Activated effector memory CD4-positive, alpha-beta T cell treated with anti-CD3 and anti-CD28 coated beads, Interleukin-2, amount 50 U/mL, for 16 hours (primary cell): ENCODE data around the gene TTC22.

Source experiments
- DNase-seq: peaks from one replicate; pipeline ENCODE4 v3.0.0-alpha.2; 2020

The TTC22 gene

GRCh38 chr1:54800899-54801759, at the start of gene TTC22:
TTC22 (minus strand) TSS chr1:54801323; CDS start chr1:54801163, 160 bp downstream.
- DNase-seq, result peak; percentile 90

GRCh38 chr1:54850737-54851136, 49.6 kb upstream of the TTC22 start:
- DNase-seq, result no peak

- no peak for DNase-seq
These were observed 49.1 kb upstream of the TTC22 start for GRCh38 chr1:54850069-54850730.

GRCh38 chr1:54849219-54850068, 48.3 kb upstream of the TTC22 start:
- no peak for DNase-seq

GRCh38 chr1:54848134-54848948, 47.2 kb upstream of the TTC22 start:
- DNase-seq, result no peak

GRCh38 chr1:54846716-54847284, 45.7 kb upstream of the TTC22 start:
- DNase-seq, result no peak

- no peak for DNase-seq
These were observed 45.2 kb upstream of the TTC22 start for GRCh38 chr1:54846301-54846700.

GRCh38 chr1:54845772-54846171, 44.6 kb upstream of the TTC22 start:
- no peak for DNase-seq

- DNase-seq, result no peak
These were observed 43.4 kb upstream of the TTC22 start for GRCh38 chr1:54844564-54844963.

GRCh38 chr1:54843449-54843848, 42.3 kb upstream of the TTC22 start:
- DNase-seq, result no peak

GRCh38 chr1:54842963-54843362, 41.8 kb upstream of the TTC22 start:
- DNase-seq, result no peak

- DNase-seq, result no peak
These were observed 41.2 kb upstream of the TTC22 start for GRCh38 chr1:54842206-54842915.

- DNase-seq, result no peak
These were observed 38.7 kb upstream of the TTC22 start for GRCh38 chr1:54839824-54840223.

GRCh38 chr1:54838565-54839180, 37.5 kb upstream of the TTC22 start:
- DNase-seq, result no peak

- DNase-seq, result no peak
These were observed 36.1 kb upstream of the TTC22 start for GRCh38 chr1:54837002-54837853.

GRCh38 chr1:54836594-54836993, 35.5 kb upstream of the TTC22 start:
- DNase-seq, result no peak

- DNase-seq, result no peak
These were observed 34.8 kb upstream of the TTC22 start for GRCh38 chr1:54835970-54836369.

- no peak for DNase-seq
These were observed 34.2 kb upstream of the TTC22 start for GRCh38 chr1:54835131-54835898.

GRCh38 chr1:54834007-54834541, 33.0 kb upstream of the TTC22 start:
- DNase-seq, result no peak
